ENCODE measurements around the gene EEFSEC. TPM values are rescaled to one million over a fixed set of nuclear protein-coding genes. Genes with fewer than 3 reads are reported as not detected.

The EEFSEC gene
- total RNA-seq, 1 experiment from 2014 or later = 9.5 TPM

GRCh38 chr3:128278130-128278529, 124.8 kb downstream of the EEFSEC start:
- WGBS (ENCODE audit: extremely low coverage, insufficient read length, low lambda C conversion rate) = no CpG with 5 or more reads among the region's 3 CpGs
- Histone ChIP-seq H2AFZ (ENCODE audit: low read length) (no peak overlapping the region), H3K27me3 (ENCODE audit: insufficient read depth, low read length) (no peaks in the 10 kb centered on the region), H3K23me2 (ENCODE audit: insufficient read length, low read depth, low read length, poor library complexity, severe bottlenecking) (no peaks in the 10 kb centered on the region), H4K8ac (replicated peaks; ENCODE audit: insufficient read length, low read depth, low read length) (no peak overlapping the region), H3K14ac (ENCODE audit: insufficient read depth, low read length) (no peak overlapping the region), H2BK20ac (ENCODE audit: low read depth, low read length, poor library complexity, severe bottlenecking) (no peak overlapping the region), H3K4me2 (ENCODE audit: insufficient read depth, insufficient read length, low read length) (no peak overlapping the region), H3K4me1 (ENCODE audit: insufficient read depth, low read length) (peaks cover 20% of the 10 kb centered on the region; the same call in 1 of the 2 replicates), H3K18ac (ENCODE audit: insufficient read length, low read depth, low read length) (no peak overlapping the region), H2BK120ac (ENCODE audit: low read depth, low read length, poor library complexity, severe bottlenecking) (no peak overlapping the region), H2BK15ac (ENCODE audit: low read depth, low read length) (no peak overlapping the region), H4K20me1 (ENCODE audit: control insufficient read depth, insufficient read depth, insufficient read length) (no peaks in the 10 kb centered on the region), H4K91ac (ENCODE audit: insufficient read length, low read depth, low read length) (no peak overlapping the region), H3K23ac (ENCODE audit: insufficient read length, low read depth, low read length) (no peak overlapping the region), H2BK5ac (ENCODE audit: insufficient read length, low read length) (no peak overlapping the region), H3K79me1 (ENCODE audit: insufficient read depth, low read depth, low read length, poor library complexity, severe bottlenecking) (no peaks in the 10 kb centered on the region), H3K27ac (ENCODE audit: insufficient read length, low read depth, low read length) (no peak overlapping the region), H3T11ph (ENCODE audit: low read length) (no peak overlapping the region), H3K56ac (ENCODE audit: insufficient read length, low read depth, low read length) (no peak overlapping the region), H3K4ac (ENCODE audit: low read depth, low read length) (no peak overlapping the region), H2AK5ac (ENCODE audit: insufficient read length, low read length) (no peak overlapping the region), H3K79me2 (ENCODE audit: insufficient read depth, low read length) (no peaks in the 10 kb centered on the region), H3K9me3 (ENCODE audit: control insufficient read depth, low read depth, low read length) (no peaks in the 10 kb centered on the region), H4K5ac (ENCODE audit: insufficient read length, low read depth, low read length) (no peak overlapping the region), H2BK12ac (ENCODE audit: insufficient read length, low read depth, low read length) (no peak overlapping the region), H3K9ac (ENCODE audit: extremely low read depth, insufficient read length, low read length) (no peak overlapping the region)
- Mint-ChIP-seq H3K36me3 (ENCODE audit: insufficient read depth in 1 of 3, low read depth in 3 of 3) (no peaks in the 10 kb centered on the region; a peak in 1 of 7 replicates), H3K4me3 (no peak overlapping the region), H3K27me3 (ENCODE audit: low read depth) (peaks cover 49% of the 10 kb centered on the region), H3K9me3 (no peaks in the 10 kb centered on the region), H3K4me1 (peaks cover 66 to 73% of the 10 kb centered on the region in 2 experiments), H3K27ac (no peak overlapping the region)
- DNase-seq = no peak
- TF ChIP-seq CTCF (conservative IDR thresholded peaks at IDR 0.05) = no peak
